ENCODE results near the gene C16orf96. TPM values are rescaled to one million over a fixed set of nuclear protein-coding genes. Genes with fewer than 3 reads are reported as not detected.

C16orf96 gene
- total RNA-seq, 1 donor from 2014 or later = 0.11 TPM

DNA sequence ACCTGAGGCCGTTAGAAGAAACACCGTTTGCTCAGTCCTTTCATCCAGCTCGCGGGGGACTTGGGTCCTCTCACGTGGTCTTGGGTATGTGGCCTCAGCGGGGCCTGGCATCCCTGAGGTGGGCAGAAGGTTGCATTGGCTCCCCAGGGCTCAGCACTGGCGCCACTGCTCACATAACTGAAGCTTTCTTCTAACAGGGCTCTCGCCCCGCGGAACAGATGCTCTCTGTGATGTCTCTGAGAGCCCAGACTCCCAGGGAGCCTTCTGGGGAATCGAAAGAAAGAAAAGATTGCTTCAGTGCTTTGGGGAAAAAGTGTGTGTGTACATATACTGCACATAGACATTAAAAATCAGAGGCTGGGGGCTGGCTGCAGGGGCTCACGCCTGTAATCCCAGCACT is 78.6 kb downstream of the C16orf96 start:
- Histone ChIP-seq H3K36me3 (no peaks in the 10 kb centered on the region), H3K9me3 (ENCODE audit: low read depth) (no peaks in the 10 kb centered on the region), H3F3A (ENCODE audit: low read depth) (no peaks in the 10 kb centered on the region), H4K20me1 (ENCODE audit: low read depth) (peaks cover 67% of the 10 kb centered on the region), H3K27ac (no peak overlapping the region), H3K4me3 (no peak overlapping the region), H3K4me1 (no peaks in the 10 kb centered on the region), H3K9ac (no peak overlapping the region), H3K27me3 (no peaks in the 10 kb centered on the region), H2AFZ (replicated peaks) (no peak overlapping the region), H3K79me2 (ENCODE audit: low read depth) (peaks cover 77% of the 10 kb centered on the region), H3K4me2 (no peak overlapping the region)
- H3K4me1 Mint-ChIP-seq = peaks cover 7% of the 10 kb centered on the region
- peaks cover 21% of the 10 kb centered on the region for H3K36me3 Mint-ChIP-seq
- H3K27me3 Mint-ChIP-seq (ENCODE audit: insufficient read depth, low read depth) = peaks cover 7% of the 10 kb centered on the region
- TF ChIP-seq EZH2 (IDR thresholded peaks at IDR 0.05) = no peak
- no peak for TF ChIP-seq EZH2phosphoT487 (IDR thresholded peaks at IDR 0.05)
- TF ChIP-seq, protein P1, sequence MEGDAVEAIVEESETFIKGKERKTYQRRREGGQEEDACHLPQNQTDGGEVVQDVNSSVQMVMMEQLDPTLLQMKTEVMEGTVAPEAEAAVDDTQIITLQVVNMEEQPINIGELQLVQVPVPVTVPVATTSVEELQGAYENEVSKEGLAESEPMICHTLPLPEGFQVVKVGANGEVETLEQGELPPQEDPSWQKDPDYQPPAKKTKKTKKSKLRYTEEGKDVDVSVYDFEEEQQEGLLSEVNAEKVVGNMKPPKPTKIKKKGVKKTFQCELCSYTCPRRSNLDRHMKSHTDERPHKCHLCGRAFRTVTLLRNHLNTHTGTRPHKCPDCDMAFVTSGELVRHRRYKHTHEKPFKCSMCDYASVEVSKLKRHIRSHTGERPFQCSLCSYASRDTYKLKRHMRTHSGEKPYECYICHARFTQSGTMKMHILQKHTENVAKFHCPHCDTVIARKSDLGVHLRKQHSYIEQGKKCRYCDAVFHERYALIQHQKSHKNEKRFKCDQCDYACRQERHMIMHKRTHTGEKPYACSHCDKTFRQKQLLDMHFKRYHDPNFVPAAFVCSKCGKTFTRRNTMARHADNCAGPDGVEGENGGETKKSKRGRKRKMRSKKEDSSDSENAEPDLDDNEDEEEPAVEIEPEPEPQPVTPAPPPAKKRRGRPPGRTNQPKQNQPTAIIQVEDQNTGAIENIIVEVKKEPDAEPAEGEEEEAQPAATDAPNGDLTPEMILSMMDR (IDR thresholded peaks at IDR 0.05) = no peak
- peaks cover 10% of the 10 kb centered on the region for H3K9me3 Mint-ChIP-seq
- H3K27ac Mint-ChIP-seq = no peak overlapping the region
- H3K4me3 Mint-ChIP-seq = no peak overlapping the region
- DNase-seq (ENCODE audit: low spot score) = no peak

DNA sequence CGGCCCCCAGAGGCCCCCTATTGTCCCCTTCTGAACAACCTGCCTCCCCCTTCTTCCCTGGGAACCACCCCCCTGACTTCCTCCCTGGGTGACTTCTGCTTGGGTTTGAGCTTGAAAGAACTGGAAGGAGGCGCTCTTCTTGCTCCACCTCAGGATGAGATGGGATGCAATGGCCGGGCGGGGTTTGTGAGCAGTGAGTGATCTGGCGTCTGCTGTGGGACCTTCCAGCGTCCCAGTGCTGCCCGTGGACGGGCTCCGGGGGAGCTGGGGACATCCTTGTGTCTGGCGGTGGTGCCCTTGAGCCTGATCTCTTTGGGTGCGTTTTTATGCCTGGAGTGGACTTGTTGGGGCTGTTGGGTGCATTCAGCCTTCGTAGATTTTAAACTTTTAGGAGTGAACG is 80.1 kb downstream of the C16orf96 start:
- peaks cover 80% of the 10 kb centered on the region for H3K79me2 ChIP-seq (ENCODE audit: low read depth)
- no peak overlapping the region for H2AFZ ChIP-seq (replicated peaks)
- DNase-seq (ENCODE audit: low spot score) = no peak
- H3K36me3 ChIP-seq = no peaks in the 10 kb centered on the region
- no peaks in the 10 kb centered on the region for H3K4me1 ChIP-seq
- no peak overlapping the region for H3K4me3 Mint-ChIP-seq
- no peaks in the 10 kb centered on the region for H3K9me3 ChIP-seq (ENCODE audit: low read depth)
- no peak overlapping the region for H3K4me2 ChIP-seq
- H3K36me3 Mint-ChIP-seq = peaks cover 16% of the 10 kb centered on the region
- H3K9ac ChIP-seq = no peak overlapping the region
- no peak overlapping the region for H3K27ac ChIP-seq
- H3K4me3 ChIP-seq = no peak overlapping the region
- peaks cover 7% of the 10 kb centered on the region for H3K27me3 Mint-ChIP-seq (ENCODE audit: insufficient read depth, low read depth)
- peaks cover 10% of the 10 kb centered on the region for H3K4me1 Mint-ChIP-seq
- no peaks in the 10 kb centered on the region for H3K27me3 ChIP-seq
- H4K20me1 ChIP-seq (ENCODE audit: low read depth) = peaks cover 69% of the 10 kb centered on the region
- H3K27ac Mint-ChIP-seq = no peak overlapping the region
- H3K9me3 Mint-ChIP-seq = peaks cover 6% of the 10 kb centered on the region
- no peaks in the 10 kb centered on the region for H3F3A ChIP-seq (ENCODE audit: low read depth)
- TF ChIP-seq EZH2 (IDR thresholded peaks at IDR 0.05) (no peak), EZH2phosphoT487 (IDR thresholded peaks at IDR 0.05) (no peak)
- TF ChIP-seq, protein P1 (IDR thresholded peaks at IDR 0.05) = no peak

DNA sequence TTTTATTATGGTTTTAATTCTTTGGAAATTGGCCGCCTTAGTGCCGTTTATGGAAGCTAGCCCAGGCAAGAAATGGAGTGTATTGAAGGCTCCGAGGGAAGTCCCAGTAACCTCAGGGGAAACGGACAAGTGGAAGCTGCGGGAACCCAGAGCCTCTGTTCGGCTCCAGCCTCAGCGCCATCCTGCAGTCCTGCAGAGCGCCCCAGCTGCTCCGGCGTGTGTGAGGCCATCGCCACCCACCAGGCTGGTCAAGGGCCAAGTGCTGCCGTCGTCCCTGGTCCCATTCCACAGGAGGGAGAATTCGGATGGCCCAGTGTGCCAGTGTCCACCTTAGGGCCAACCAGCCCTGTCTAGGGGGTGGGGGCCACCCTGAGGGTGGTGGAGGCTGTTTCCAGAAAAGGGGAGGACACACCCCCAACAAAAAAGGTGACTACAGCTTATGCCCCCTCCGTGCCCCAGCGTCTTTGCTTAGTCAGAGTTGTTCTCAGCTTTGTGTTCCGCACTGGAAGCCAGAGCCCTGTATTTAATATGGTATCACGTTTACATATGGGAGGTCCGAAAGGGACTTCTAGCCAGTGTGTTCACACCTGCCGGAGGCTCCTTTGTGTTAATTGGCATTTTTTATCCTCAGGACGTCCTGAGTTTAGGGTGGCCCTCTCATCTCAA is 81.5 kb downstream of the C16orf96 start:
- H4K20me1 ChIP-seq (ENCODE audit: low read depth) = peaks cover 71% of the 10 kb centered on the region
- H3K27ac ChIP-seq = no peak overlapping the region
- no peak overlapping the region for H3K4me3 ChIP-seq
- H3K4me1 Mint-ChIP-seq = peaks cover 10% of the 10 kb centered on the region
- H3K4me3 Mint-ChIP-seq = no peak overlapping the region
- no peaks in the 10 kb centered on the region for H3F3A ChIP-seq (ENCODE audit: low read depth)
- peaks cover 85% of the 10 kb centered on the region for H3K79me2 ChIP-seq (ENCODE audit: low read depth)
- no peak overlapping the region for H3K27ac Mint-ChIP-seq
- H3K9me3 Mint-ChIP-seq = no peaks in the 10 kb centered on the region
- H3K27me3 Mint-ChIP-seq (ENCODE audit: insufficient read depth, low read depth) = peaks cover 7% of the 10 kb centered on the region
- no peak overlapping the region for H3K4me2 ChIP-seq
- TF ChIP-seq EZH2 (IDR thresholded peaks at IDR 0.05) (no peak), EZH2phosphoT487 (IDR thresholded peaks at IDR 0.05) (no peak)
- TF ChIP-seq, protein P1 (IDR thresholded peaks at IDR 0.05) = no peak
- peaks cover 11% of the 10 kb centered on the region for H3K36me3 Mint-ChIP-seq
- no peaks in the 10 kb centered on the region for H3K27me3 ChIP-seq
- H3K9ac ChIP-seq = no peak overlapping the region
- no peaks in the 10 kb centered on the region for H3K36me3 ChIP-seq
- no peak for DNase-seq (ENCODE audit: low spot score)
- no peak overlapping the region for H2AFZ ChIP-seq (replicated peaks)
- H3K4me1 ChIP-seq = no peaks in the 10 kb centered on the region
- no peaks in the 10 kb centered on the region for H3K9me3 ChIP-seq (ENCODE audit: low read depth)
